ENCODE results near the gene ZNF436. TPM values are rescaled to one million over a fixed set of nuclear protein-coding genes. Genes with fewer than 3 reads are reported as not detected.
A peak's percentile ranks its signal among the peaks of the same experiment; 100 is the strongest.

The ZNF436 gene
- total and polyA plus RNA-seq, 9 of the 15 experiments (the other 6 are each of a cell fraction or from before 2014, with no cell fraction given), result 2.1 to 11.3 (median 6.8) TPM

DNA sequence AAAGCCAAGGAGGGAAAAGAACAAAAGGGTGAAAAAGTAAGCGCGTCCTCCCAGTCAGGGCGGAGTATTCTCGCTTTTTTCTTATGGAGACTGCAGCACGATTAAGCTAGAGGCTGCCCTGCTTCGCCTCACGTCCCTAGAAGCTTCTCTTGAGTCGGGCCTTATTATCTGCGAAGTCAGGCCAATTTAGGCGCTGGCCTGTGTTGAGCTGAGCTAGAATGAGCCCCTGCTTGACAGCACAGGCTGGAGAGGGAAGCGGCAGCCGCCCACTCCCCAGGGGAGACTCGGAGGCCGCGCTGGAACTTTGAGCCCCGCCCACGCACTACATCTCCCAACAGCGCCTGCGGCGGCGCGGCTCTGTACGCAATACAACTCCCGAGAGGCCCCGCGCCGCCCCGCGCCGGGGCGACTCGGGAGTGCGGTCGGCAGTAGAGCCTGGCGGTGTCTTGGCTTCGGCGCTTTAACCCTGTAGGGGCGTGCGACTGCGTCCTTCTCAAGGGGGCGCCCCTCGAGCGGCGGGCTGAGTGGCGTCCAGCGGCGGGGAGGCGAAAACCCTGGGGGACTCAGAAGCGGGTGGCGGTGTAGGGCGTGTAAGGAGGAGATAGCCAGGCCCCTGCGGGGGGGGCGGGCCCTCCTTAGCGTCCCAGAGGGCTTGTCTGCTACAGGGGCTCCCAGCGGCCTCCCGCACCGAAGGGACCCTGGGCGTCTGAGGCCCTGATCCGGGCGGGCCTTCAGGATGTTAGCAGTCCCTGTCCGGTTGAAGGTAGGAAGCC, 888 bp downstream of the ZNF436 start (continued):
- TF ChIP-seq, protein P1, sequence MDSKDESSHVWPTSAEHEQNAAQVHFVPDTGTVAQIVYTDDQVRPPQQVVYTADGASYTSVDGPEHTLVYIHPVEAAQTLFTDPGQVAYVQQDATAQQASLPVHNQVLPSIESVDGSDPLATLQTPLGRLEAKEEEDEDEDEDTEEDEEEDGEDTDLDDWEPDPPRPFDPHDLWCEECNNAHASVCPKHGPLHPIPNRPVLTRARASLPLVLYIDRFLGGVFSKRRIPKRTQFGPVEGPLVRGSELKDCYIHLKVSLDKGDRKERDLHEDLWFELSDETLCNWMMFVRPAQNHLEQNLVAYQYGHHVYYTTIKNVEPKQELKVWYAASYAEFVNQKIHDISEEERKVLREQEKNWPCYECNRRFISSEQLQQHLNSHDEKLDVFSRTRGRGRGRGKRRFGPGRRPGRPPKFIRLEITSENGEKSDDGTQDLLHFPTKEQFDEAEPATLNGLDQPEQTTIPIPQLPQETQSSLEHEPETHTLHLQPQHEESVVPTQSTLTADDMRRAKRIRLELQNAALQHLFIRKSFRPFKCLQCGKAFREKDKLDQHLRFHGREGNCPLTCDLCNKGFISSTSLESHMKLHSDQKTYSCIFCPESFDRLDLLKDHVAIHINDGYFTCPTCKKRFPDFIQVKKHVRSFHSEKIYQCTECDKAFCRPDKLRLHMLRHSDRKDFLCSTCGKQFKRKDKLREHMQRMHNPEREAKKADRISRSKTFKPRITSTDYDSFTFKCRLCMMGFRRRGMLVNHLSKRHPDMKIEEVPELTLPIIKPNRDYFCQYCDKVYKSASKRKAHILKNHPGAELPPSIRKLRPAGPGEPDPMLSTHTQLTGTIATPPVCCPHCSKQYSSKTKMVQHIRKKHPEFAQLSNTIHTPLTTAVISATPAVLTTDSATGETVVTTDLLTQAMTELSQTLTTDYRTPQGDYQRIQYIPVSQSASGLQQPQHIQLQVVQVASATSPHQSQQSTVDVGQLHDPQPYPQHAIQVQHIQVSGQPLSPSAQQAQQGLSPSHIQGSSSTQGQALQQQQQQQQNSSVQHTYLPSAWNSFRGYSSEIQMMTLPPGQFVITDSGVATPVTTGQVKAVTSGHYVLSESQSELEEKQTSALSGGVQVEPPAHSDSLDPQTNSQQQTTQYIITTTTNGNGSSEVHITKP (IDR thresholded peaks at IDR 0.05; ENCODE audit: partially characterized antibody), result peak; percentile 83
- no peak for TF ChIP-seq ZNF12 (CRISPR knock-in tag; IDR thresholded peaks at IDR 0.05)
- TF ChIP-seq ZNF512 (tag; IDR thresholded peaks at IDR 0.05), result no peak
- no peak; the same call in 1 of the 2 replicates for TF ChIP-seq BMI1 (IDR thresholded peaks at IDR 0.05; ENCODE audit: low read length)
- 0 out of 2 replicates have a peak, but pooled peaks have one; percentile 54 for TF ChIP-seq BRD4 (IDR thresholded peaks at IDR 0.05)
- TF ChIP-seq ZC3H8 (IDR thresholded peaks at IDR 0.05), result peak; percentile 40; the same call in 1 of the 2 replicates
- TF ChIP-seq ZBTB17 (CRISPR knock-in tag; IDR thresholded peaks at IDR 0.05), result peak; percentile 88
- no peak for TF ChIP-seq TFE3 (CRISPR knock-in tag; IDR thresholded peaks at IDR 0.05)
- TF ChIP-seq SUPT5H (IDR thresholded peaks at IDR 0.05), result peak; percentile 86
- no peak; the same call in 1 of the 2 replicates for TF ChIP-seq SMARCA4 (IDR thresholded peaks at IDR 0.05)
- no peak for TF ChIP-seq IRF1 (CRISPR knock-in tag; IDR thresholded peaks at IDR 0.05; ENCODE audit: borderline replicate concordance)
- TF ChIP-seq, protein P2, sequence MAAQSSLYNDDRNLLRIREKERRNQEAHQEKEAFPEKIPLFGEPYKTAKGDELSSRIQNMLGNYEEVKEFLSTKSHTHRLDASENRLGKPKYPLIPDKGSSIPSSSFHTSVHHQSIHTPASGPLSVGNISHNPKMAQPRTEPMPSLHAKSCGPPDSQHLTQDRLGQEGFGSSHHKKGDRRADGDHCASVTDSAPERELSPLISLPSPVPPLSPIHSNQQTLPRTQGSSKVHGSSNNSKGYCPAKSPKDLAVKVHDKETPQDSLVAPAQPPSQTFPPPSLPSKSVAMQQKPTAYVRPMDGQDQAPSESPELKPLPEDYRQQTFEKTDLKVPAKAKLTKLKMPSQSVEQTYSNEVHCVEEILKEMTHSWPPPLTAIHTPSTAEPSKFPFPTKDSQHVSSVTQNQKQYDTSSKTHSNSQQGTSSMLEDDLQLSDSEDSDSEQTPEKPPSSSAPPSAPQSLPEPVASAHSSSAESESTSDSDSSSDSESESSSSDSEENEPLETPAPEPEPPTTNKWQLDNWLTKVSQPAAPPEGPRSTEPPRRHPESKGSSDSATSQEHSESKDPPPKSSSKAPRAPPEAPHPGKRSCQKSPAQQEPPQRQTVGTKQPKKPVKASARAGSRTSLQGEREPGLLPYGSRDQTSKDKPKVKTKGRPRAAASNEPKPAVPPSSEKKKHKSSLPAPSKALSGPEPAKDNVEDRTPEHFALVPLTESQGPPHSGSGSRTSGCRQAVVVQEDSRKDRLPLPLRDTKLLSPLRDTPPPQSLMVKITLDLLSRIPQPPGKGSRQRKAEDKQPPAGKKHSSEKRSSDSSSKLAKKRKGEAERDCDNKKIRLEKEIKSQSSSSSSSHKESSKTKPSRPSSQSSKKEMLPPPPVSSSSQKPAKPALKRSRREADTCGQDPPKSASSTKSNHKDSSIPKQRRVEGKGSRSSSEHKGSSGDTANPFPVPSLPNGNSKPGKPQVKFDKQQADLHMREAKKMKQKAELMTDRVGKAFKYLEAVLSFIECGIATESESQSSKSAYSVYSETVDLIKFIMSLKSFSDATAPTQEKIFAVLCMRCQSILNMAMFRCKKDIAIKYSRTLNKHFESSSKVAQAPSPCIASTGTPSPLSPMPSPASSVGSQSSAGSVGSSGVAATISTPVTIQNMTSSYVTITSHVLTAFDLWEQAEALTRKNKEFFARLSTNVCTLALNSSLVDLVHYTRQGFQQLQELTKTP (IDR thresholded peaks at IDR 0.05; ENCODE audit: low read depth in 1 of 2, partially characterized antibody in 2 of 2), result peak in 1 of 2 experiments; percentile 97
- no peak for TF ChIP-seq TCF15 (CRISPR knock-in tag; IDR thresholded peaks at IDR 0.05)
